ENCODE results near the gene SPATS2L.

GRCh38 chr2:200469708-200470211 is 163.3 kb downstream of the SPATS2L start:
- TF ChIP-seq, protein P1, sequence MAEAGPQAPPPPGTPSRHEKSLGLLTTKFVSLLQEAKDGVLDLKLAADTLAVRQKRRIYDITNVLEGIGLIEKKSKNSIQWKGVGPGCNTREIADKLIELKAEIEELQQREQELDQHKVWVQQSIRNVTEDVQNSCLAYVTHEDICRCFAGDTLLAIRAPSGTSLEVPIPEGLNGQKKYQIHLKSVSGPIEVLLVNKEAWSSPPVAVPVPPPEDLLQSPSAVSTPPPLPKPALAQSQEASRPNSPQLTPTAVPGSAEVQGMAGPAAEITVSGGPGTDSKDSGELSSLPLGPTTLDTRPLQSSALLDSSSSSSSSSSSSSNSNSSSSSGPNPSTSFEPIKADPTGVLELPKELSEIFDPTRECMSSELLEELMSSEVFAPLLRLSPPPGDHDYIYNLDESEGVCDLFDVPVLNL (CRISPR knock-in tag; IDR thresholded peaks at IDR 0.05; ENCODE audit: borderline replicate concordance, low read depth), result no peak
- TF ChIP-seq NR1H2 (CRISPR knock-in tag; IDR thresholded peaks at IDR 0.05) (no peak), ATF2 (CRISPR knock-in tag; IDR thresholded peaks at IDR 0.05; ENCODE audit: borderline replicate concordance, low read depth) (no peak), CREB1 (CRISPR knock-in tag; IDR thresholded peaks at IDR 0.05) (no peak), CTCF (IDR thresholded peaks at IDR 0.05) (no peak), MLX (CRISPR knock-in tag; IDR thresholded peaks at IDR 0.05) (no peak), NR2C2 (CRISPR knock-in tag; IDR thresholded peaks at IDR 0.05) (no peak), USF1 (CRISPR knock-in tag; IDR thresholded peaks at IDR 0.05) (no peak)
- TF ChIP-seq, protein P2, sequence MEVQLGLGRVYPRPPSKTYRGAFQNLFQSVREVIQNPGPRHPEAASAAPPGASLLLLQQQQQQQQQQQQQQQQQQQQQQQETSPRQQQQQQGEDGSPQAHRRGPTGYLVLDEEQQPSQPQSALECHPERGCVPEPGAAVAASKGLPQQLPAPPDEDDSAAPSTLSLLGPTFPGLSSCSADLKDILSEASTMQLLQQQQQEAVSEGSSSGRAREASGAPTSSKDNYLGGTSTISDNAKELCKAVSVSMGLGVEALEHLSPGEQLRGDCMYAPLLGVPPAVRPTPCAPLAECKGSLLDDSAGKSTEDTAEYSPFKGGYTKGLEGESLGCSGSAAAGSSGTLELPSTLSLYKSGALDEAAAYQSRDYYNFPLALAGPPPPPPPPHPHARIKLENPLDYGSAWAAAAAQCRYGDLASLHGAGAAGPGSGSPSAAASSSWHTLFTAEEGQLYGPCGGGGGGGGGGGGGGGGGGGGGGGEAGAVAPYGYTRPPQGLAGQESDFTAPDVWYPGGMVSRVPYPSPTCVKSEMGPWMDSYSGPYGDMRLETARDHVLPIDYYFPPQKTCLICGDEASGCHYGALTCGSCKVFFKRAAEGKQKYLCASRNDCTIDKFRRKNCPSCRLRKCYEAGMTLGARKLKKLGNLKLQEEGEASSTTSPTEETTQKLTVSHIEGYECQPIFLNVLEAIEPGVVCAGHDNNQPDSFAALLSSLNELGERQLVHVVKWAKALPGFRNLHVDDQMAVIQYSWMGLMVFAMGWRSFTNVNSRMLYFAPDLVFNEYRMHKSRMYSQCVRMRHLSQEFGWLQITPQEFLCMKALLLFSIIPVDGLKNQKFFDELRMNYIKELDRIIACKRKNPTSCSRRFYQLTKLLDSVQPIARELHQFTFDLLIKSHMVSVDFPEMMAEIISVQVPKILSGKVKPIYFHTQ (CRISPR knock-in tag; IDR thresholded peaks at IDR 0.05), result no peak
- TF ChIP-seq, protein P3, sequence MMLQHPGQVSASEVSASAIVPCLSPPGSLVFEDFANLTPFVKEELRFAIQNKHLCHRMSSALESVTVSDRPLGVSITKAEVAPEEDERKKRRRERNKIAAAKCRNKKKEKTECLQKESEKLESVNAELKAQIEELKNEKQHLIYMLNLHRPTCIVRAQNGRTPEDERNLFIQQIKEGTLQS (CRISPR knock-in tag; conservative IDR thresholded peaks at IDR 0.05), result no peak
